Measurements from ENCODE around the gene FAM174B.
A peak's percentile ranks its signal among the peaks of the same experiment; 100 is the strongest.

The FAM174B gene

GRCh38 chr15:92657486-92657885 is 1.9 kb upstream of the FAM174B start:
- peaks cover 8% of the 10 kb centered on the region for H3K79me1 ChIP-seq (ENCODE audit: low read length)
- H2BK5ac ChIP-seq (ENCODE audit: low read length) = no peak overlapping the region
- H3K79me2 ChIP-seq (ENCODE audit: control insufficient read depth, insufficient read depth, low read length) = peaks cover 28% of the 10 kb centered on the region
- H3K4me3 ChIP-seq (ENCODE audit: low read length) = no peak overlapping the region
- H3K4me1 ChIP-seq (ENCODE audit: control insufficient read depth, low read depth, low read length) = peaks cover 17% of the 10 kb centered on the region
- H3K4ac ChIP-seq (ENCODE audit: low read depth, low read length) = no peak overlapping the region
- no peak overlapping the region for H3K56ac ChIP-seq (ENCODE audit: low read length)
- H4K5ac ChIP-seq (ENCODE audit: low read length) = no peak overlapping the region
- H4K8ac ChIP-seq (ENCODE audit: low read depth, low read length) = no peak overlapping the region
- WGBS (ENCODE audit: extremely low coverage, insufficient coverage, low lambda C conversion rate) = no CpG with 5 or more reads among the region's 5 CpGs
- no peak overlapping the region for H2BK15ac ChIP-seq (replicated peaks; ENCODE audit: low read depth)
- no peak overlapping the region for H3K18ac ChIP-seq (ENCODE audit: low read length)
- no peak overlapping the region for H3K4me2 ChIP-seq (ENCODE audit: low read length)
- H3K27ac ChIP-seq (ENCODE audit: low read depth, low read length) = no peak overlapping the region
- no peak for DNase-seq
- no peak overlapping the region for H3K23ac ChIP-seq (ENCODE audit: low read length)
- H2BK120ac ChIP-seq (ENCODE audit: low read depth, low read length) = no peak overlapping the region
- no peaks in the 10 kb centered on the region for H3K36me3 ChIP-seq (ENCODE audit: control insufficient read depth, insufficient read depth, low read length)
- no peaks in the 10 kb centered on the region for H3K27me3 ChIP-seq (ENCODE audit: insufficient read depth, low read length, poor library complexity)
- H3K9ac ChIP-seq (ENCODE audit: low read length) = no peak overlapping the region
- no peak overlapping the region for H2AK5ac ChIP-seq (ENCODE audit: low read length)

- H3K36me3 ChIP-seq (ENCODE audit: control insufficient read depth, insufficient read depth, low read length) = no peaks in the 10 kb centered on the region
- H2BK5ac ChIP-seq (ENCODE audit: low read length) = peak overlapping the region; percentile 10
- peak overlapping the region; percentile 84 for H3K9ac ChIP-seq (ENCODE audit: low read length)
- no peak overlapping the region for H3K23ac ChIP-seq (ENCODE audit: low read length)
- DNase-seq = peak; percentile 39
- H3K18ac ChIP-seq (ENCODE audit: low read length) = peak overlapping the region; percentile 94
- H3K27me3 ChIP-seq (ENCODE audit: insufficient read depth, low read length, poor library complexity) = no peaks in the 10 kb centered on the region
- H4K8ac ChIP-seq (ENCODE audit: low read depth, low read length) = no peak overlapping the region
- H3K4ac ChIP-seq (ENCODE audit: low read depth, low read length) = peak overlapping the region; percentile 99
- H2BK120ac ChIP-seq (ENCODE audit: low read depth, low read length) = no peak overlapping the region
- H3K4me1 ChIP-seq (ENCODE audit: control insufficient read depth, low read depth, low read length) = peaks cover 18% of the 10 kb centered on the region
- H3K79me2 ChIP-seq (ENCODE audit: control insufficient read depth, insufficient read depth, low read length) = peaks cover 40% of the 10 kb centered on the region
- peak overlapping the region; percentile 13 for H3K4me2 ChIP-seq (ENCODE audit: low read length)
- peak overlapping the region; percentile 95 for H3K56ac ChIP-seq (ENCODE audit: low read length)
- H2AK5ac ChIP-seq (ENCODE audit: low read length) = peak overlapping the region; percentile 6
- H4K5ac ChIP-seq (ENCODE audit: low read length) = peak overlapping the region; percentile 5
- peak overlapping the region; percentile 77 for H3K27ac ChIP-seq (ENCODE audit: low read depth, low read length)
- WGBS (ENCODE audit: extremely low coverage, insufficient coverage, low lambda C conversion rate) = no CpG with 5 or more reads among the region's 6 CpGs
- H2BK15ac ChIP-seq (replicated peaks; ENCODE audit: low read depth) = no peak overlapping the region
- no peak overlapping the region for H3K4me3 ChIP-seq (ENCODE audit: low read length)
- H3K79me1 ChIP-seq (ENCODE audit: low read length) = peaks cover 9% of the 10 kb centered on the region
Observed at GRCh38 chr15:92656089-92656488, 514 bp upstream of the FAM174B start.

- Histone ChIP-seq H4K5ac (ENCODE audit: low read length) (no peak overlapping the region), H3K23ac (ENCODE audit: low read length) (no peak overlapping the region), H3K4me1 (ENCODE audit: control insufficient read depth, low read depth, low read length) (peaks cover 20% of the 10 kb centered on the region), H3K79me2 (ENCODE audit: control insufficient read depth, insufficient read depth, low read length) (peaks cover 51% of the 10 kb centered on the region), H2BK15ac (replicated peaks; ENCODE audit: low read depth) (no peak overlapping the region), H3K4ac (ENCODE audit: low read depth, low read length) (peak overlapping the region; percentile 99), H3K27me3 (ENCODE audit: insufficient read depth, low read length, poor library complexity) (no peaks in the 10 kb centered on the region), H3K9ac (ENCODE audit: low read length) (peak overlapping the region; percentile 84), H3K79me1 (ENCODE audit: low read length) (peaks cover 10% of the 10 kb centered on the region), H2BK120ac (ENCODE audit: low read depth, low read length) (no peak overlapping the region), H3K4me3 (ENCODE audit: low read length) (peak overlapping the region; percentile 12), H3K27ac (ENCODE audit: low read depth, low read length) (peak overlapping the region; percentile 55), H3K18ac (ENCODE audit: low read length) (peak overlapping the region; percentile 92), H2AK5ac (ENCODE audit: low read length) (no peak overlapping the region), H3K36me3 (ENCODE audit: control insufficient read depth, insufficient read depth, low read length) (no peaks in the 10 kb centered on the region), H3K4me2 (ENCODE audit: low read length) (peak overlapping the region; percentile 13), H2BK5ac (ENCODE audit: low read length) (no peak overlapping the region), H3K56ac (ENCODE audit: low read length) (peak overlapping the region; percentile 74), H4K8ac (ENCODE audit: low read depth, low read length) (peak overlapping the region; percentile 42)
- 100% methylated on average over 2 of the region's 7 CpGs for WGBS (ENCODE audit: extremely low coverage, insufficient coverage, low lambda C conversion rate)
- no peak for DNase-seq
Observed at GRCh38 chr15:92654662-92655061, 913 bp downstream of the FAM174B start.

GRCh38 chr15:92653836-92654539 is 1.6 kb downstream of the FAM174B start:
- Histone ChIP-seq H3K9ac (ENCODE audit: low read length) (peak overlapping the region; percentile 84), H3K79me1 (ENCODE audit: low read length) (peaks cover 10% of the 10 kb centered on the region), H3K27ac (ENCODE audit: low read depth, low read length) (peak overlapping the region; percentile 55), H2BK120ac (ENCODE audit: low read depth, low read length) (no peak overlapping the region), H2AK5ac (ENCODE audit: low read length) (peak overlapping the region; percentile 88), H2BK15ac (replicated peaks; ENCODE audit: low read depth) (no peak overlapping the region), H3K36me3 (ENCODE audit: control insufficient read depth, insufficient read depth, low read length) (no peaks in the 10 kb centered on the region), H3K4ac (ENCODE audit: low read depth, low read length) (peak overlapping the region; percentile 98), H3K23ac (ENCODE audit: low read length) (peak overlapping the region; percentile 95), H2BK5ac (ENCODE audit: low read length) (peak overlapping the region; percentile 3), H3K4me2 (ENCODE audit: low read length) (peak overlapping the region; percentile 13), H3K27me3 (ENCODE audit: insufficient read depth, low read length, poor library complexity) (no peaks in the 10 kb centered on the region), H3K79me2 (ENCODE audit: control insufficient read depth, insufficient read depth, low read length) (peaks cover 58% of the 10 kb centered on the region), H3K4me3 (ENCODE audit: low read length) (no peak overlapping the region), H4K8ac (ENCODE audit: low read depth, low read length) (peak overlapping the region; percentile 42), H4K5ac (ENCODE audit: low read length) (no peak overlapping the region), H3K56ac (ENCODE audit: low read length) (peak overlapping the region; percentile 74), H3K4me1 (ENCODE audit: control insufficient read depth, low read depth, low read length) (peaks cover 20% of the 10 kb centered on the region), H3K18ac (ENCODE audit: low read length) (peak overlapping the region; percentile 92)
- peak; percentile 67 for DNase-seq
- no CpG with 5 or more reads among the region's 7 CpGs for WGBS (ENCODE audit: extremely low coverage, insufficient coverage, low lambda C conversion rate)

- no peak for DNase-seq
- H4K5ac ChIP-seq (ENCODE audit: low read length) = no peak overlapping the region
- no peak overlapping the region for H2BK5ac ChIP-seq (ENCODE audit: low read length)
- peaks cover 60% of the 10 kb centered on the region for H3K79me2 ChIP-seq (ENCODE audit: control insufficient read depth, insufficient read depth, low read length)
- peak overlapping the region; percentile 74 for H3K56ac ChIP-seq (ENCODE audit: low read length)
- peak overlapping the region; percentile 95 for H3K23ac ChIP-seq (ENCODE audit: low read length)
- no peak overlapping the region for H2BK15ac ChIP-seq (replicated peaks; ENCODE audit: low read depth)
- peaks cover 22% of the 10 kb centered on the region for H3K4me1 ChIP-seq (ENCODE audit: control insufficient read depth, low read depth, low read length)
- H3K36me3 ChIP-seq (ENCODE audit: control insufficient read depth, insufficient read depth, low read length) = no peaks in the 10 kb centered on the region
- no peak overlapping the region for H3K4me3 ChIP-seq (ENCODE audit: low read length)
- H3K27me3 ChIP-seq (ENCODE audit: insufficient read depth, low read length, poor library complexity) = no peaks in the 10 kb centered on the region
- peak overlapping the region; percentile 19 for H3K4me2 ChIP-seq (ENCODE audit: low read length)
- H2AK5ac ChIP-seq (ENCODE audit: low read length) = peak overlapping the region; percentile 88
- H3K18ac ChIP-seq (ENCODE audit: low read length) = peak overlapping the region; percentile 92
- H4K8ac ChIP-seq (ENCODE audit: low read depth, low read length) = no peak overlapping the region
- H3K4ac ChIP-seq (ENCODE audit: low read depth, low read length) = peak overlapping the region; percentile 98
- peaks cover 10% of the 10 kb centered on the region for H3K79me1 ChIP-seq (ENCODE audit: low read length)
- H3K27ac ChIP-seq (ENCODE audit: low read depth, low read length) = no peak overlapping the region
- peak overlapping the region; percentile 84 for H3K9ac ChIP-seq (ENCODE audit: low read length)
- WGBS (ENCODE audit: extremely low coverage, insufficient coverage, low lambda C conversion rate) = no CpG with 5 or more reads among the region's 5 CpGs
- H2BK120ac ChIP-seq (ENCODE audit: low read depth, low read length) = no peak overlapping the region
Observed at GRCh38 chr15:92653366-92653765, 2.2 kb downstream of the FAM174B start.

Data from mesendoderm (in vitro differentiated cells).